Thoracic aorta (tissue), 2 donors: ENCODE results near the gene NCKAP5. TPM values are rescaled to one million over a fixed set of nuclear protein-coding genes. Genes with fewer than 3 reads are reported as not detected.

ENCODE experiments used
- ATAC-seq: fragments of 150-250 bp; one replicate; pipeline ENCODE4 v1.8.0; 2017; ENCODE audit warnings: low read depth; ENCODE audit not compliant: insufficient number of reproducible peaks, low FRiP score
- DNase-seq: peaks from one replicate; pipeline ENCODE4 v3.0.0-alpha.2; 2020; ENCODE audit warnings: low spot score
- H3K27ac ChIP-seq, 2 donors: fragments of 200-600 bp; sonication (generic); 1 replicate in 1 of 2; 2 replicates in 1 of 2; pipeline ENCODE4 v1.5.1; 2016; ENCODE audit warnings: mild to moderate bottlenecking in 2 of 2, moderate library complexity in 2 of 2
- H3K27me3 ChIP-seq: fragments of 200-600 bp; sonication (generic); replicated peaks from 2 replicates; pipeline ENCODE4 v1.6.0; 2016; ENCODE audit warnings: mild to moderate bottlenecking; ENCODE audit not compliant: insufficient read depth
- H3K36me3 ChIP-seq: fragments of 200-600 bp; sonication (generic); one replicate; pipeline ENCODE4 v1.5.1; 2016
- H3K4me1 ChIP-seq, 2 donors: fragments of 200-600 bp; sonication (generic); 1 replicate in 1 of 2; 2 replicates in 1 of 2; pipeline versions ENCODE4 v1.5.1 to v1.6.0; 2016; ENCODE audit warnings: low read depth in 2 of 2, mild to moderate bottlenecking in 1 of 2; ENCODE audit not compliant: control insufficient read depth in 1 of 2
- H3K4me3 ChIP-seq: fragments of 200-600 bp; sonication (generic); 2 replicates; pipeline ENCODE4 v1.5.1; 2016; ENCODE audit warnings: mild to moderate bottlenecking
- H3K9me3 ChIP-seq: fragments of 200-600 bp; sonication (generic); 2 replicates; pipeline ENCODE4 v1.5.1; 2016
- CTCF ChIP-seq: fragments of 200-600 bp; sonication (generic); IDR thresholded peaks from one replicate; pipeline ENCODE4 v1.5.1; 2019; ENCODE audit warnings: antibody characterized with exemption
- total RNA-seq, 2 donors: library from RNA; depleted of rRNA; stranded (reverse); fragments of >200 nt; gene quantifications; one replicate each; pipeline versions ENCODE4 v1.1.0 to v1.2.3, GENCODE V29; 2016

The NCKAP5 gene
- total RNA-seq, 2 donors from 2014 or later: 1.2 to 1.9 TPM

GRCh38 chr2:132697556-132698205 is 870.6 kb downstream of the NCKAP5 start:
- H3K27me3 ChIP-seq: no peaks in the 10 kb centered on the region
- TF ChIP-seq CTCF: no peak
- ATAC-seq: no peak
- H3K4me3 ChIP-seq: no peak overlapping the region
- H3K27ac ChIP-seq: no peak overlapping the region
- peaks cover 0 to 6% of the 10 kb centered on the region in 2 donors for H3K4me1 ChIP-seq
- no peaks in the 10 kb centered on the region for H3K9me3 ChIP-seq
- DNase-seq: no peak
- no peaks in the 10 kb centered on the region for H3K36me3 ChIP-seq

- DNase-seq (no peak), ATAC-seq (no peak)
- H3K27ac ChIP-seq: no peak overlapping the region
- H3K36me3 ChIP-seq: no peaks in the 10 kb centered on the region
- peaks cover 0 to 7% of the 10 kb centered on the region in 2 donors for H3K4me1 ChIP-seq
- no peaks in the 10 kb centered on the region for H3K9me3 ChIP-seq
- TF ChIP-seq CTCF: no peak
- H3K27me3 ChIP-seq: no peaks in the 10 kb centered on the region
- no peak overlapping the region for H3K4me3 ChIP-seq
These were observed 875.4 kb downstream of the NCKAP5 start for GRCh38 chr2:132692816-132693215.

- Histone ChIP-seq H3K4me1 (peaks cover 0 to 7% of the 10 kb centered on the region in 2 donors), H3K4me3 (no peak overlapping the region), H3K27me3 (no peaks in the 10 kb centered on the region), H3K9me3 (no peaks in the 10 kb centered on the region), H3K27ac (no peak overlapping the region), H3K36me3 (no peaks in the 10 kb centered on the region)
- ATAC-seq (no peak), DNase-seq (no peak)
- TF ChIP-seq CTCF: no peak
These were observed 876.7 kb downstream of the NCKAP5 start for GRCh38 chr2:132691556-132691955.

- no peaks in the 10 kb centered on the region for H3K9me3 ChIP-seq
- no peak overlapping the region for H3K4me3 ChIP-seq
- H3K36me3 ChIP-seq: no peaks in the 10 kb centered on the region
- no peak for TF ChIP-seq CTCF
- peaks cover 0 to 7% of the 10 kb centered on the region in 2 donors for H3K4me1 ChIP-seq
- H3K27me3 ChIP-seq: no peaks in the 10 kb centered on the region
- no peak overlapping the region for H3K27ac ChIP-seq
- ATAC-seq: no peak
- no peak for DNase-seq
These were observed 877.5 kb downstream of the NCKAP5 start for GRCh38 chr2:132690664-132691303.

GRCh38 chr2:132681766-132682165 is 886.5 kb downstream of the NCKAP5 start:
- no peaks in the 10 kb centered on the region for H3K4me1 ChIP-seq
- no peaks in the 10 kb centered on the region for H3K27me3 ChIP-seq
- no peak overlapping the region for H3K4me3 ChIP-seq
- no peaks in the 10 kb centered on the region for H3K36me3 ChIP-seq
- no peak for DNase-seq
- no peak for TF ChIP-seq CTCF
- H3K9me3 ChIP-seq: no peaks in the 10 kb centered on the region
- H3K27ac ChIP-seq: no peak overlapping the region
- no peak for ATAC-seq
